DND-41 (cell line): ENCODE measurements around the gene POLR2B.

Experiments used
- ATAC-seq: fragments of 200-7000 bp; cut with Tn5 transposase; 3 replicates; pipeline ENCODE4 v1.9.1; 2021; ENCODE audit warnings: low read depth; ENCODE audit not compliant: insufficient read depth
- DNase-seq: peaks from one replicate; pipeline ENCODE4 v3.0.0-alpha.2; 2020
- H2AFZ ChIP-seq: 2 replicates; pipeline ENCODE4 v1.6.0; 2012; ENCODE audit warnings: low read depth, low read length
- H3K27ac ChIP-seq: 2 replicates; pipeline ENCODE4 v1.5.1; 2012; ENCODE audit warnings: low read length, inconsistent platforms
- H3K27me3 ChIP-seq: fragments of 200-600 bp; sonication (generic); 2 replicates; pipeline ENCODE4 v1.6.0; 2012; ENCODE audit warnings: low read length, mild to moderate bottlenecking, inconsistent platforms; ENCODE audit not compliant: insufficient read depth, poor library complexity
- H3K36me3 ChIP-seq: 2 replicates; pipeline ENCODE4 v1.5.1; 2012; ENCODE audit warnings: low read length, inconsistent platforms; ENCODE audit not compliant: insufficient read depth
- H3K4me1 ChIP-seq: 2 replicates; pipeline ENCODE4 v1.5.1; 2012; ENCODE audit warnings: mild to moderate bottlenecking, low read length; ENCODE audit not compliant: insufficient read depth
- H3K4me2 ChIP-seq: 2 replicates; pipeline ENCODE4 v1.6.0; 2012; ENCODE audit warnings: mild to moderate bottlenecking, moderate library complexity, low read length, inconsistent platforms; ENCODE audit not compliant: insufficient read depth
- H3K4me3 ChIP-seq, 2 experiments: fragments of 200-600 bp in 1 of 2; shearing (Covaris generic) in 1 of 2; 2 replicates each; pipeline ENCODE4 v1.5.1; 2012 to 2016; ENCODE audit warnings: inconsistent platforms in 2 of 2, low read length in 2 of 2, mild to moderate bottlenecking in 2 of 2, low read depth in 1 of 2, moderate library complexity in 1 of 2
- H3K79me2 ChIP-seq: 2 replicates; pipeline ENCODE4 v1.6.0; 2012; ENCODE audit warnings: low read length, inconsistent platforms; ENCODE audit not compliant: insufficient read depth
- H3K9ac ChIP-seq: 2 replicates; pipeline ENCODE4 v1.6.0; 2012; ENCODE audit warnings: low read depth, mild to moderate bottlenecking, inconsistent platforms, low read length, moderate library complexity
- H3K9me3 ChIP-seq: 2 replicates; pipeline ENCODE4 v1.5.1; 2012; ENCODE audit warnings: low read length, moderate library complexity, mild to moderate bottlenecking, inconsistent platforms; ENCODE audit not compliant: insufficient read depth, severe bottlenecking
- H4K20me1 ChIP-seq: 2 replicates; pipeline ENCODE4 v1.6.0; 2012; ENCODE audit warnings: low read length; ENCODE audit not compliant: insufficient read depth
- CTCF ChIP-seq: IDR thresholded peaks from 2 replicates; pipeline ENCODE4 v1.5.1; 2012; ENCODE audit warnings: borderline replicate concordance, low read length, moderate library complexity, mild to moderate bottlenecking; ENCODE audit not compliant: poor library complexity, severe bottlenecking; ENCODE audit errors: extremely low read depth
- EZH2 ChIP-seq: IDR thresholded peaks from 3 replicates; pipeline ENCODE4 v1.6.1; 2012; ENCODE audit warnings: borderline replicate concordance, low read depth, mild to moderate bottlenecking, moderate library complexity, low read length, inconsistent platforms; ENCODE audit not compliant: severe bottlenecking

POLR2B gene

GRCh38 chr4:57074744-57075143, 96.0 kb downstream of the POLR2B start:
- H2AFZ ChIP-seq = no peak overlapping the region
- H3K9me3 ChIP-seq = no peaks in the 10 kb centered on the region
- no peaks in the 10 kb centered on the region for H3K79me2 ChIP-seq
- no peaks in the 10 kb centered on the region for H4K20me1 ChIP-seq
- no peak overlapping the region for H3K27ac ChIP-seq
- H3K27me3 ChIP-seq = peaks cover 4% of the 10 kb centered on the region
- no peak overlapping the region for H3K9ac ChIP-seq
- TF ChIP-seq CTCF (no peak), EZH2 (no peak)
- no peaks in the 10 kb centered on the region for H3K4me1 ChIP-seq
- ATAC-seq = no peak
- no peak overlapping the region for H3K4me3 ChIP-seq
- no peak overlapping the region for H3K4me2 ChIP-seq
- H3K36me3 ChIP-seq = no peaks in the 10 kb centered on the region
- DNase-seq = no peak

- no peaks in the 10 kb centered on the region for H3K79me2 ChIP-seq
- TF ChIP-seq CTCF (no peak), EZH2 (no peak)
- no peak overlapping the region for H3K27ac ChIP-seq
- H3K9me3 ChIP-seq = no peaks in the 10 kb centered on the region
- no peak overlapping the region for H3K4me2 ChIP-seq
- H3K9ac ChIP-seq = no peak overlapping the region
- no peaks in the 10 kb centered on the region for H4K20me1 ChIP-seq
- H2AFZ ChIP-seq = no peak overlapping the region
- H3K4me3 ChIP-seq = no peak overlapping the region
- DNase-seq (no peak), ATAC-seq (no peak)
- no peaks in the 10 kb centered on the region for H3K36me3 ChIP-seq
- H3K4me1 ChIP-seq = no peaks in the 10 kb centered on the region
- H3K27me3 ChIP-seq = peaks cover 4% of the 10 kb centered on the region
Measured at GRCh38 chr4:57075367-57075766, 96.7 kb downstream of the POLR2B start.

- Histone ChIP-seq H4K20me1 (no peaks in the 10 kb centered on the region), H2AFZ (no peak overlapping the region), H3K27ac (no peak overlapping the region), H3K36me3 (no peaks in the 10 kb centered on the region), H3K9me3 (no peaks in the 10 kb centered on the region), H3K79me2 (no peaks in the 10 kb centered on the region), H3K4me1 (no peaks in the 10 kb centered on the region), H3K4me2 (no peak overlapping the region), H3K9ac (no peak overlapping the region), H3K4me3 (no peak overlapping the region), H3K27me3 (peaks cover 4% of the 10 kb centered on the region)
- ATAC-seq = no peak
- DNase-seq = no peak
- TF ChIP-seq CTCF (no peak), EZH2 (no peak)
Measured at GRCh38 chr4:57076646-57077045, 98.0 kb downstream of the POLR2B start.
